ENCODE results near the gene CLEC16A. TPM values are rescaled to one million over a fixed set of nuclear protein-coding genes. Genes with fewer than 3 reads are reported as not detected.

Gene CLEC16A
- total RNA-seq, 4 donors from 2014 or later, result 19.9 to 38.3 (median 35.0) TPM

GRCh38 chr16:10980813-10981212 is 36.4 kb downstream of the CLEC16A start:
- peaks cover 0 to 45% (median 11%) of the 10 kb centered on the region in 3 donors for H3K4me1 ChIP-seq
- TF ChIP-seq EP300 (IDR thresholded peaks at IDR 0.05) (no peak), CTCF (IDR thresholded peaks at IDR 0.05) (no peak), POLR2A (IDR thresholded peaks at IDR 0.05) (no peak), POLR2AphosphoS5 (IDR thresholded peaks at IDR 0.05) (no peak)
- ATAC-seq, result no peak
- no peaks in the 10 kb centered on the region for H3K9me3 ChIP-seq
- H3K36me3 ChIP-seq, result peaks cover 0 to 44% of the 10 kb centered on the region in 2 donors
- no peaks in the 10 kb centered on the region for H3K27me3 ChIP-seq
- 70 to 71% methylated on average over 1 to 3 of the region's 3 CpGs for WGBS, 2 donors (ENCODE audit: low coverage in 1 of 2)
- no peak overlapping the region for H3K4me3 ChIP-seq
- peak overlapping the region in 3 of 4 donors; percentile 82 to 91 (median 86) for H3K27ac ChIP-seq

- 93 to 100% methylated on average over 2 to 3 of the region's 4 CpGs for WGBS, 2 donors (ENCODE audit: low coverage in 1 of 2)
Measured at GRCh38 chr16:10981697-10982216, 37.4 kb downstream of the CLEC16A start.

DNA sequence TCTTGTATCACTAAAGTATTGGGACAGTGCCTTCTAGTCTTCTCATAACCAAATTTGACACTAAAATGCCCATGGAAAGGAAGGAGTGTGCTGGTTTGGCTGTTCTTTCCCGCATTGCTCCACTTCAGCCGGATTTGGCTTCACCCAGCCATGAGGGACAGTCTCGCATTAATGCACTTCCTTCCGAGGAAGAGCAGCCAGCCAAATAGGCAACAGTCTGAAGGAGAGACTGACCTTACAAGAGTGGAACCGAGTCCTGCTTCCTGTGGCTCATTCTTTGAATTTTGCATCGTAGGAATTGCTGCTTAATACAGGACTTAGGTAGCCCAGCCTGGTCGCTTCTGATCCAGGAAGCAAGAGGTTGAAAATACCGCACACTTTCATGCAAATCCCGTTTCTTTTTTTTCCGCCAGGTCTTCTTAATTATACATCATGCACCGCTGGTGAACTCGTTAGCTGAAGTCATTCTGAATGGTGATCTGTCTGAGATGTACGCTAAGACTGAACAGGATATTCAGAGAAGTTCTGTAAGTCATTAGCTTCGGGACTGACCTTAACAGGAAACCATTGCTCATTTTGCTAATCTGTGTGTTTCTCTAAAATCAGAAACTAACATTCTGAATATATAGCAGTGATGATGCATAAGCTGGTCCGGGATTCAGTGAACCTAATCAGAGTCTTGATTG is 38.2 kb downstream of the CLEC16A start:
- Histone ChIP-seq H3K4me3 (no peak overlapping the region), H3K27ac (peak overlapping the region in 2 of 4 donors; percentile 31 to 48), H3K27me3 (no peaks in the 10 kb centered on the region), H3K36me3 (peaks cover 0 to 34% of the 10 kb centered on the region in 2 donors), H3K9me3 (no peaks in the 10 kb centered on the region), H3K4me1 (peaks cover 0 to 45% (median 11%) of the 10 kb centered on the region in 3 donors)
- WGBS, 2 donors (ENCODE audit: low coverage in 1 of 2), result 54 to 67% methylated on average over 9 to 11 of the region's 15 CpGs
- no peak for ATAC-seq
- TF ChIP-seq EP300 (IDR thresholded peaks at IDR 0.05) (no peak), POLR2A (IDR thresholded peaks at IDR 0.05) (no peak)

More at GRCh38 chr16:10981697-10982216, 37.4 kb downstream of the CLEC16A start:
- Histone ChIP-seq H3K9me3 (no peaks in the 10 kb centered on the region), H3K27me3 (no peaks in the 10 kb centered on the region), H3K4me1 (peaks cover 0 to 45% (median 11%) of the 10 kb centered on the region in 3 donors), H3K36me3 (peaks cover 0 to 39% of the 10 kb centered on the region in 2 donors), H3K4me3 (no peak overlapping the region), H3K27ac (peak overlapping the region in 2 of 4 donors; percentile 31 to 86)
- peak in 1 of 4 experiments; percentile 16 for TF ChIP-seq CTCF (IDR thresholded peaks at IDR 0.05)
- no peak for TF ChIP-seq POLR2AphosphoS5 (IDR thresholded peaks at IDR 0.05)
- no peak for ATAC-seq

GRCh38 chr16:10983159-10983558 is 38.8 kb downstream of the CLEC16A start:
- Histone ChIP-seq H3K27me3 (no peaks in the 10 kb centered on the region), H3K4me1 (peaks cover 0 to 45% (median 11%) of the 10 kb centered on the region in 3 donors), H3K4me3 (no peak overlapping the region), H3K36me3 (peaks cover 0 to 34% of the 10 kb centered on the region in 2 donors), H3K9me3 (no peaks in the 10 kb centered on the region), H3K27ac (no peak overlapping the region)
- 90 to 95% methylated on average over 3 to 8 of the region's 8 CpGs for WGBS, 2 donors (ENCODE audit: low coverage in 1 of 2)
- ATAC-seq, result no peak
- no peak for TF ChIP-seq POLR2A (IDR thresholded peaks at IDR 0.05)

DNA sequence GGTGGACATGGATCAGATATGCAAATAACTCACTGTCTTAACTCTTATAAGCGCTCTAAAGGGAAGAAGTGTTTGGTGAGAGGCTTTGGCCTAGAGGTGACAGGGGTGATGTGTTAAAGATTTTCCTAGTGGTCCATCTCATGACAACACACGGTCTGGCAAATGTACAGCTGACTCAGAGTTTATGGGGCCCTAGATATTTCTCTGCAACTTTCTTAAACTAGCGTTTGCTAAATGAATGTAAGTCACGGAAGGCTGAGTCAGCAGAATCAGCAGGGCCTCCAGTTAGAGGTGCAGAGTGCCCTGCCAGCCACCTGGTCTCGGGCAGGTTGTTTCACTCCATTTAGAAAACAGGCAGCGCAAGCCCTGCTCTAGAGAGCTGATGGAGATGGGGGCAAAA is 40.1 kb downstream of the CLEC16A start:
- Histone ChIP-seq H3K4me1 (peaks cover 0 to 35% (median 8%) of the 10 kb centered on the region in 3 donors), H3K36me3 (peaks cover 0 to 38% of the 10 kb centered on the region in 2 donors), H3K27me3 (no peaks in the 10 kb centered on the region), H3K27ac (no peak overlapping the region), H3K4me3 (no peak overlapping the region), H3K9me3 (no peaks in the 10 kb centered on the region)
- 71 to 79% methylated on average over 2 to 5 of the region's 6 CpGs for WGBS, 2 donors (ENCODE audit: low coverage in 1 of 2)
- TF ChIP-seq CTCF (IDR thresholded peaks at IDR 0.05), result no peak
- no peak for TF ChIP-seq POLR2AphosphoS5 (IDR thresholded peaks at IDR 0.05)
- no peak for TF ChIP-seq POLR2A (IDR thresholded peaks at IDR 0.05)
- TF ChIP-seq EP300 (IDR thresholded peaks at IDR 0.05), result no peak
- ATAC-seq, result no peak

All from gastroesophageal sphincter (tissue), 4 donors.